Stomach (tissue), 19 donors: ENCODE data around the gene ARL14. TPM values are rescaled to one million over a fixed set of nuclear protein-coding genes. Genes with fewer than 3 reads are reported as not detected.

Experiments used
- DNase-seq, 2 donors: peaks; one replicate each; pipeline versions ENCODE4 v3.0.0 to v3.0.0-alpha.2; 2013 to 2019
- H3K27ac ChIP-seq, 5 donors: fragments of 200-600 bp in 4 of 5; sonication (generic) in 4 of 5; one replicate each; pipeline ENCODE4 v1.5.1; 2013 to 2019; ENCODE audit warnings: mild to moderate bottlenecking in 1 of 5, moderate library complexity in 1 of 5
- H3K27me3 ChIP-seq, 3 donors: fragments of 200-600 bp; sonication (generic); one replicate each; pipeline ENCODE4 v1.5.1; 2017 to 2019; ENCODE audit warnings: mixed run types in 1 of 3
- H3K36me3 ChIP-seq, 4 donors: fragments of 200-600 bp; sonication (generic); 1 replicate in 3 of 4; 2 replicates in 1 of 4; pipeline ENCODE4 v1.5.1; 2016 to 2019
- H3K4me1 ChIP-seq, 4 donors: fragments of 200-600 bp; sonication (generic); one replicate each; pipeline ENCODE4 v1.5.1; 2016 to 2019
- H3K4me3 ChIP-seq, 4 donors: fragments of 200-600 bp; sonication (generic) in 3 of 4; one replicate each; pipeline ENCODE4 v1.5.1; 2016 to 2019; ENCODE audit warnings: mild to moderate bottlenecking in 1 of 4
- H3K9me3 ChIP-seq, 4 donors: fragments of 200-600 bp; sonication (generic); one replicate each; pipeline ENCODE4 v1.5.1; 2016 to 2019
- CTCF ChIP-seq, 7 experiments: fragments of 450-650 bp in 4 of 7; fragments of 200-600 bp in 3 of 7; sonication (generic) in 3 of 7; IDR thresholded peaks; one replicate each; pipeline ENCODE4 v1.5.1; 2016 to 2019; ENCODE audit warnings: antibody characterized with exemption in 7 of 7, control low read depth in 2 of 7, mild to moderate bottlenecking in 1 of 7
- EP300 ChIP-seq: sonication (generic); formaldehyde crosslinking; IDR thresholded peaks from one replicate; pipeline ENCODE4 v1.6.1; 2017; ENCODE audit warnings: antibody characterized with exemption
- POLR2A ChIP-seq, 4 donors: fragments of 450-650 bp; IDR thresholded peaks; one replicate each; pipeline ENCODE4 v1.6.1; 2016; ENCODE audit warnings: antibody characterized with exemption in 4 of 4, control low read depth in 2 of 4, mild to moderate bottlenecking in 1 of 4, moderate library complexity in 1 of 4
- POLR2AphosphoS5 ChIP-seq, 3 donors: sonication (generic); formaldehyde crosslinking; IDR thresholded peaks; one replicate each; pipeline ENCODE4 v1.6.1; 2016; ENCODE audit warnings: antibody characterized with exemption in 3 of 3
- WGBS, 5 donors: extraction: QIAGEN DNeasy Blood & Tissue Kit in 3 of 5; methylation state at CpG; one replicate each; pipeline versions ENCODE4 v1.1.5 to v1.1.7; 2013 to 2018; 5-methylcytosine and 5-hydroxymethylcytosine counted together
- intact Hi-C: fragments of 100-400 bp; cut with DNase I; formaldehyde crosslinking; loops from one replicate; pipeline ENCODE4 v1.15.1; 2023; ENCODE audit warnings: low total_unique reads
- long read RNA-seq, 10 donors: transcript quantifications; one replicate each; lab custom pipeline, GENCODE V29; 2026
- polyA plus RNA-seq, 3 donors: library from polyadenylated mRNA; stranded (reverse); fragments of 200-250 nt; gene quantifications; one replicate each; pipeline ENCODE4 v1.2.3, GENCODE V29; 2013
- total RNA-seq, 5 donors: library from RNA; depleted of rRNA; stranded (reverse); fragments of >200 nt; gene quantifications; one replicate each; pipeline versions ENCODE4 v1.1.0 to v1.2.3, GENCODE V29; 2014 to 2016
- donor health status: healthy with polysubstance abuse.
- donor health status: Bipolar disorder and iron deficiency.
- donor health status: healthy.

The ARL14 gene
- total RNA-seq (10 to 100 TPM in 4 of 5 donors, 1 to 10 TPM in 1; 8.5 to 61.5 (median 19.4) TPM), polyA plus RNA-seq (100 to 1,000 TPM in 1 of 3 donors, 10 to 100 TPM in 1, 1 to 10 TPM in 1; 4.3 to 181 (median 27.4) TPM)
- long read RNA-seq, donor 1, transcript ARL14-201 (1 exons, 1,294 nt): major isoform, 20 of 20 reads
- long read RNA-seq, donor 1, partial matches to known transcripts: 0 of 20 reads
- long read RNA-seq, donor 1, other reads (novel, unspliced or antisense): 0 of 20 reads
- long read RNA-seq, donor 2, transcript ARL14-201 (1 exons, 1,294 nt): major isoform, 6 of 6 reads
- long read RNA-seq, donor 2, partial matches to known transcripts: 0 of 6 reads
- long read RNA-seq, donor 2, other reads (novel, unspliced or antisense): 0 of 6 reads
- long read RNA-seq, donor 3, transcript ARL14-201 (1 exons, 1,294 nt): major isoform, 14 of 14 reads
- long read RNA-seq, donor 3, partial matches to known transcripts: 0 of 14 reads
- long read RNA-seq, donor 3, other reads (novel, unspliced or antisense): 0 of 14 reads
- long read RNA-seq, donor 4, partial matches to known transcripts: 0 of 3 reads
- long read RNA-seq, donor 4, other reads (novel, unspliced or antisense): 0 of 3 reads
- long read RNA-seq, donor 5, partial matches to known transcripts: 0 of 4 reads
- long read RNA-seq, donor 5, other reads (novel, unspliced or antisense): 0 of 4 reads
- long read RNA-seq, donor 6: 0 reads
- long read RNA-seq, donor 7, transcript ARL14-201 (1 exons, 1,294 nt): major isoform, 16 of 16 reads
- long read RNA-seq, donor 7, partial matches to known transcripts: 0 of 16 reads
- long read RNA-seq, donor 7, other reads (novel, unspliced or antisense): 0 of 16 reads
- long read RNA-seq, donor 8, transcript ARL14-201 (1 exons, 1,294 nt): major isoform, 21 of 21 reads
- long read RNA-seq, donor 8, partial matches to known transcripts: 0 of 21 reads
- long read RNA-seq, donor 8, other reads (novel, unspliced or antisense): 0 of 21 reads
- long read RNA-seq, donor 9, transcript ARL14-201 (1 exons, 1,294 nt): major isoform, 8 of 8 reads
- long read RNA-seq, donor 9, partial matches to known transcripts: 0 of 8 reads
- long read RNA-seq, donor 9, other reads (novel, unspliced or antisense): 0 of 8 reads
- long read RNA-seq, donor 10, transcript ARL14-201 (1 exons, 1,294 nt): major isoform, 10 of 10 reads
- long read RNA-seq, donor 10, partial matches to known transcripts: 0 of 10 reads
- long read RNA-seq, donor 10, other reads (novel, unspliced or antisense): 0 of 10 reads

- Histone ChIP-seq H3K36me3 (no peaks in the 10 kb centered on the region), H3K9me3 (no peaks in the 10 kb centered on the region), H3K27ac (peak within 1 kb of the TSS; percentile 71 to 87 (median 83)), H3K4me3 (peak within 1 kb of the TSS; percentile 9 to 35 (median 29)), H3K27me3 (no peaks in the 10 kb centered on the region), H3K4me1 (peaks cover 0 to 30% (median 8%) of the 10 kb centered on the region in 4 donors)
- intact Hi-C loops: no loop called here
- no peak for TF ChIP-seq CTCF (IDR thresholded peaks at IDR 0.05)
- TF ChIP-seq POLR2A (IDR thresholded peaks at IDR 0.05): no peak
- no peak for TF ChIP-seq EP300
- TF ChIP-seq POLR2AphosphoS5 (IDR thresholded peaks at IDR 0.05): peak in 2 of 3 donors; percentile 76 to 82
- DNase-seq: peak; percentile 39 to 88
- 36 to 52% (median 51%) methylated on average over 4 of the region's 4 CpGs for WGBS, 5 donors
Measured at GRCh38 chr3:160676547-160677303, at the start of gene ARL14. Gene ARL14 (plus strand): TSS chr3:160677160. CDS start chr3:160677347, 187 bp downstream.

- intact Hi-C loops: no loop called here
- 82 to 97% (median 92%) methylated on average over 2 of the region's 2 CpGs for WGBS, 5 donors
- Histone ChIP-seq H3K9me3 (no peaks in the 10 kb centered on the region), H3K36me3 (no peaks in the 10 kb centered on the region), H3K27me3 (no peaks in the 10 kb centered on the region), H3K4me3 (no peak overlapping the region), H3K4me1 (no peaks in the 10 kb centered on the region), H3K27ac (no peak overlapping the region)
- no peak for DNase-seq
- TF ChIP-seq POLR2AphosphoS5 (IDR thresholded peaks at IDR 0.05) (no peak), EP300 (no peak), CTCF (IDR thresholded peaks at IDR 0.05) (no peak), POLR2A (IDR thresholded peaks at IDR 0.05) (no peak)
Measured at GRCh38 chr3:160629491-160629890, 47.5 kb upstream of the ARL14 start.

GRCh38 chr3:160633361-160634083 is 43.4 kb upstream of the ARL14 start:
- Histone ChIP-seq H3K36me3 (no peaks in the 10 kb centered on the region), H3K9me3 (no peaks in the 10 kb centered on the region), H3K4me1 (no peaks in the 10 kb centered on the region), H3K27ac (no peak overlapping the region), H3K4me3 (no peak overlapping the region), H3K27me3 (no peaks in the 10 kb centered on the region)
- no peak for TF ChIP-seq CTCF (IDR thresholded peaks at IDR 0.05)
- TF ChIP-seq POLR2AphosphoS5 (IDR thresholded peaks at IDR 0.05): no peak
- no peak for TF ChIP-seq POLR2A (IDR thresholded peaks at IDR 0.05)
- no peak for TF ChIP-seq EP300
- WGBS, 5 donors: 64 to 75% (median 70%) methylated on average over 4 of the region's 4 CpGs
- intact Hi-C loops: no loop called here
- peak in 1 of 2 donors; percentile 46 for DNase-seq
